GM12864 (cell line): ENCODE results near the gene ELK3.

Experiments
- DNase-seq: peaks from one replicate; pipeline ENCODE4 v3.0.0-alpha.2; 2011; ENCODE audit warnings: low read depth
- H3K4me3 ChIP-seq: 2 replicates; pipeline ENCODE4 v1.5.1; 2011; ENCODE audit warnings: mild to moderate bottlenecking, low read depth, low read length, control low read depth
- TF ChIP-seq, protein P1 (sequence below): IDR thresholded peaks from 2 replicates; pipeline ENCODE4 v1.5.1; 2011; ENCODE audit warnings: low read depth, mild to moderate bottlenecking, moderate library complexity, low read length, control low read depth, inconsistent platforms; ENCODE audit errors: missing control alignments

Gene ELK3

DNA sequence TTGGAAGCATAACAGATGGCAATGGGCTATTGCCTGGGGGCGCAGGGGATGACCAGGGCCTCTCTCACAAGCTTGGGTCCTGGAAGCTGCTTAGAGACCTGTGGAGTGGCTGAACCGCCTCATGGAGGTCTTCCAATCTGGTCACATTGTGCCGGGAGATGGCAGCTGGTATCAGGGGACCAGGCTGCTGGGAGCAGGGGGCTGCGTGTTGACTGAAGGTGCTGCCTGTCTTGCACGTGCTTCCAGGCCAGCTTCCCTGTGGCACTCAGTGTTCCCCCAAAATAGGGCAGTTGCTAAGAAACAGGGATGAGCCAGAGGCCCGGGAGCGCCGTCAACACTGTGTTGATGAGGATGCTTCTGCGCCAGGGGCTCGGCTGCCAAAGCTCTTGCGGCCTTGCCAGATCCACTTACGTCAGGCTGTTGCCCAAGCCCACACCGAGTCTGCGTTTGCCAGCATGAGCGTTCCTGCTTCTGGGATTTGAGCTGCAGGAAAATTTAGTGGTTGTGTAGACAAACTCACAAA lies 39.8 kb downstream of the ELK3 start:
- no peak for DNase-seq
- H3K4me3 ChIP-seq, result no peak overlapping the region
- TF ChIP-seq, protein P1, sequence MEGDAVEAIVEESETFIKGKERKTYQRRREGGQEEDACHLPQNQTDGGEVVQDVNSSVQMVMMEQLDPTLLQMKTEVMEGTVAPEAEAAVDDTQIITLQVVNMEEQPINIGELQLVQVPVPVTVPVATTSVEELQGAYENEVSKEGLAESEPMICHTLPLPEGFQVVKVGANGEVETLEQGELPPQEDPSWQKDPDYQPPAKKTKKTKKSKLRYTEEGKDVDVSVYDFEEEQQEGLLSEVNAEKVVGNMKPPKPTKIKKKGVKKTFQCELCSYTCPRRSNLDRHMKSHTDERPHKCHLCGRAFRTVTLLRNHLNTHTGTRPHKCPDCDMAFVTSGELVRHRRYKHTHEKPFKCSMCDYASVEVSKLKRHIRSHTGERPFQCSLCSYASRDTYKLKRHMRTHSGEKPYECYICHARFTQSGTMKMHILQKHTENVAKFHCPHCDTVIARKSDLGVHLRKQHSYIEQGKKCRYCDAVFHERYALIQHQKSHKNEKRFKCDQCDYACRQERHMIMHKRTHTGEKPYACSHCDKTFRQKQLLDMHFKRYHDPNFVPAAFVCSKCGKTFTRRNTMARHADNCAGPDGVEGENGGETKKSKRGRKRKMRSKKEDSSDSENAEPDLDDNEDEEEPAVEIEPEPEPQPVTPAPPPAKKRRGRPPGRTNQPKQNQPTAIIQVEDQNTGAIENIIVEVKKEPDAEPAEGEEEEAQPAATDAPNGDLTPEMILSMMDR, result no peak

DNA sequence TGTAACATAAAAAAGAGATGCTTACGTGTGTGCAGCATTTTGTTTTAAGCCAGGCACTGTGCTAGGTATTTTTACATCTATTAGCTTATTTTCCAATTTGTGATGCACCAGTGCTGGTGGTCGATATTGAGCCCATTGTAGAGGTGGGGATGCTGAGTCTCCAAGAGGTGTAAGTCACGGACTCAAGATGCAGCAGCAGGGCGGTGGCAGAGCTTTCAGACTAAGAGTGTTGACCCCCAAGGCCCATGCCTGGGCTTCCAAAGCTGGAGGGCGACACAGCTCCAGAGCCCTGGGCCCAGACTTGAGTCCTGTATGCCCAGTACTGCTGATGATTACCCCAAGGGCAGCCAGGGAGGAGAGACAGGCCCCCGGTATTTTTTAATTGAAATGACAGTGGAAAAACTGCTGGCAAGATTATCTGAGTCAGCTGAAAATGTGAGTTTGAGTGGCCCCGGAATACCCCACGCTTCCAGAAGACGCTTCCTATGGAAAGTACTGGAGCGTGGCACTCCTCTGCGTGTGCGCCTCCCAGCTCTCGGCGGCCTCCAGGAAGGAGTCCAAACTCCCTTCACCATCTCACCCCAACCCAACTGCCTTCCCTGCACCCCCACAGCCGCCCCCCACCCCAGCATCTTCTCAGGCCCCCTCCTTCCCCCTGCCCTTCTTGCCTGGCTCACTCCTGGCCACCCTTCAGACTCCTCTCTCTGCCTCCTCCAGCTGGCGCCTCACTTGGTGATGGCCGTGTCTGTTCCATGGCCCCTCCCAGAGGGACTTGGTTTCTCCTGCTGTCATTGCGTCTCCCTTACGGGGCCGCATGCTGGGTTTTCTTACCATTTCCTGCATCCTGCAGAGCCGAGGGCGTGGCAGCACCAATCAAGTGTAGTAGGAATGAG lies 40.7 kb downstream of the ELK3 start:
- no peak for DNase-seq
- no peak overlapping the region for H3K4me3 ChIP-seq
- TF ChIP-seq, protein P1, result no peak

DNA sequence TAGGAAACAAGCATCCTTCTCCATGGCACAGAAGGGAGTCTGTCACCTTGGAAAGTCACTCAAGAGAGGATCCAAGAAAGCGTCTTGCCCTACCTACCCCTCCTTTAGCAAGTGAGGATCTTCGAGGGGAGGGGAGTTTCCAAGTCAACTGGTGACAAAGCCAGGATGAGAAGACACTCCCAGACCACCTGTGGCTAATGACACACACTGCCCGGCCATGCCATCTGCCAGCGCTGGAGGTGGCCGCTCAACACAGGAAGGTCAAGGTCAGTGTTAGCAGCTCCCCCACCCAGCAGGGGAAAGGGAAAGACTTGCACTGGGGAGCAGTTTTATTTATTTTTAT lies 41.3 kb downstream of the ELK3 start:
- DNase-seq, result no peak
- TF ChIP-seq, protein P1, result no peak
- H3K4me3 ChIP-seq, result no peak overlapping the region

DNA sequence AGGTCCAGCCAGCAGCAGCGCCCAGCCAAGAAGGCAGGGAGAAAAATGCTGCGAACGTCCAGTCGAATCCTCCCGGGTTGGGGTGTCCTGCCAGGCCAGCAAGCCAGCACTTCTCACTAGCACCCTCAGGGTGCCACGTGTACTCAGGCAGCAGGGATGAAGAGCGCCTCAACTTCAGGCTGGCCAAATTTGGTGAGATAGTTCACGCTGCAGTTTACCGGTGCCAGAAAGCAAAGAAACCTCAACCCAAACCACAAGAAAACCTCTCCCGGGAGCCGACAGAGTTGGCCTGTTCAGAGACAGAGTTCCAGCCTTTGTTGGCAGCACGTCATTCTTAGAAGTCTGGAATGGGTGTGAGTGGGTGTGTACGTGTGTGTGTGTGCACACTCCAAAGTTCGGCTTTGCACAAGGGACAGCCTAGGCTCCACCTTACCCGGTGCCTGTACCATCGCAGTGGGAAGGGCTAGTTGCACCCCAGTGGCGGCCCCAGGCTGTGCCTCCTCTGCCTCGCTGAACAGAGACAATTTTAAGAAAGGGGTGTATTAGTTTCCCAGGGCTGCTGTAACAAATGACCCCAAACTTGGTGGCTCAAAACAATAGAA lies 42.1 kb downstream of the ELK3 start:
- no peak for DNase-seq
- no peak overlapping the region for H3K4me3 ChIP-seq
- TF ChIP-seq, protein P1, result peak; percentile 18

DNA sequence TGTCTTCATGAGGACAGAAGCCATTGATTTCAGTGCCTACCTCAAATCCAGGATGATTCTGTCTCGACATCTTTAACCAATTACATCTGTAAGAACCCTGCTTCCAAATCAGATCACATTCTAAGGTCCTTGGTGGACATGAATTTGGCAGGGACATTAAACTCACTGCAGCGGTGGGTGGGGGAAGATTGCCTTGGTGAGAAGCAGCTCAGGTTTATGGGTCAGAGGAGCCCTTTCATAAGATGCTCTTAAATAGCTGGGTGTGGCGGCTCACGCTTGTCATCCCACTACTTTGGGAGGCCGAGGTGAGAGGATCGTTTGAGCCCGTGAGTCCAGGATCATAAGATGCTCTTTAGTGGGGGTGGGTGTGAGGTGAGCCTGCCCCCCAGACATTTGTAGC lies 42.9 kb downstream of the ELK3 start:
- TF ChIP-seq, protein P1, result no peak
- no peak for DNase-seq
- H3K4me3 ChIP-seq, result no peak overlapping the region

DNA sequence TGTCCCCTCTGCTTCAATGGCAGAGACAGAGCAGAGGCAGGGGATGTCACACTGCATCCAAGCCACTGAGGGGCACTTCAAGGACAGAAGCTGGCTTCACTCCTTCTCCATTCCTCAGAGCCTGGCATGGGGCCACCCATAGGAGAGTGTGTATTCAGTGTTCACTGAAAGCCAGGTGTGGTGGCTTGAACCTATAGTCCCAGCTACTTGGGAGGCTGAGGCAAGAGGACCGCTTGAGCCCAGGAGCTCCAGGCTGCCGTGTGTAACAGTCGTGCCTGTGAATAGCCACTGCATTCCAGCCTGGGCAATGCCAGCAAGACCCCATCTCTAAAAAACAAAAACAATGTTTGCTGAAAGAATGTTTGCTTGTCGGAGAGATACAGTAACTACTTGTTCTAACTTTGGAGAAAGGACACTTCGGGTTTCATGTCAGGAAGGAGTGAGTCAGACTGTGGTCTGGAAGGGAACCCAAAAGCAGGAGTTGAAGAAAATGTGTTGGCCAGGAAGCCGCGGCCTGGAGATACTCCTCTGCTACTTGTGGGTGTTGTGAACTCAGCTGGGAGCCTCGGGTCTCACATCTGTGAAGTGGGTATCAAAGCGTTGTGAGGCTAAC lies 43.4 kb downstream of the ELK3 start:
- H3K4me3 ChIP-seq, result no peak overlapping the region
- TF ChIP-seq, protein P1, result no peak
- DNase-seq, result no peak
